Aorta (tissue), 5 donors: ENCODE results near the gene RFPL4A. TPM values are rescaled to one million over a fixed set of nuclear protein-coding genes. Genes with fewer than 3 reads are reported as not detected.
"Not testable (repeated sequence)": the region's sequence is repeated elsewhere in the genome, so short reads cannot be mapped to it uniquely, and the experiment has no call there.

ENCODE experiments used
- ATAC-seq: fragments of 200-7000 bp; cut with Tn5 transposase; one replicate; pipeline ENCODE4 v1.9.1; 2022; ENCODE audit warnings: moderate library complexity; ENCODE audit not compliant: low FRiP score
- DNase-seq, 2 donors: peaks; one replicate each; pipeline ENCODE4 v3.0.0-alpha.2; 2020
- H3K27ac ChIP-seq, 2 donors: one replicate each; pipeline ENCODE4 v1.5.1; 2013; ENCODE audit warnings: low read length in 2 of 2, mild to moderate bottlenecking in 2 of 2, moderate library complexity in 2 of 2, control low read depth in 1 of 2, inconsistent platforms in 1 of 2, low read depth in 1 of 2
- H3K27me3 ChIP-seq, 2 donors: one replicate each; pipeline ENCODE4 v1.6.1; 2013; ENCODE audit warnings: control low read depth in 1 of 2, low read length in 1 of 2, mild to moderate bottlenecking in 1 of 2, moderate library complexity in 1 of 2; ENCODE audit not compliant: insufficient read depth in 2 of 2, control insufficient read depth in 1 of 2
- H3K36me3 ChIP-seq, 2 donors: one replicate each; pipeline ENCODE4 v1.6.1; 2013; ENCODE audit warnings: control low read depth in 1 of 2, low read length in 1 of 2, mild to moderate bottlenecking in 1 of 2; ENCODE audit not compliant: insufficient read depth in 2 of 2, control insufficient read depth in 1 of 2
- H3K4me1 ChIP-seq, 2 donors: one replicate each; pipeline ENCODE4 v1.6.1; 2013; ENCODE audit warnings: low read length in 2 of 2, control low read depth in 1 of 2, mild to moderate bottlenecking in 1 of 2, moderate library complexity in 1 of 2; ENCODE audit not compliant: insufficient read depth in 2 of 2, control insufficient read depth in 1 of 2
- H3K4me3 ChIP-seq, 2 donors: one replicate each; pipeline ENCODE4 v1.5.1; 2013; ENCODE audit warnings: low read length in 2 of 2, control low read depth in 1 of 2, mild to moderate bottlenecking in 1 of 2
- H3K9me3 ChIP-seq: one replicate; pipeline ENCODE4 v1.6.1; 2013; ENCODE audit warnings: mild to moderate bottlenecking, low read length; ENCODE audit not compliant: control insufficient read depth
- WGBS, 2 donors: extraction: QIAGEN DNeasy Blood & Tissue Kit; methylation state at CpG; one replicate each; pipeline ENCODE4 v1.1.7; 2013; 5-methylcytosine and 5-hydroxymethylcytosine counted together
- intact Hi-C, 2 donors: fragments of 100-400 bp; cut with DNase I; formaldehyde crosslinking; loops; one replicate each; pipeline versions ENCODE4 v1.14.2 to v1.15.0; 2022
- long read RNA-seq, 2 donors: library from polyadenylated mRNA; unstranded; transcript quantifications; one replicate each; pipeline ENCODE4 v2.0.0, GENCODE V29; 2020 to 2021
- polyA plus RNA-seq, 2 donors: library from polyadenylated mRNA; stranded (reverse); fragments of 200-250 nt; gene quantifications; one replicate each; pipeline ENCODE4 v1.2.3, GENCODE V29; 2013
- total RNA-seq, 2 donors: library from RNA; stranded (reverse); fragmentation: NEBNext Ultra II Directional; extraction: Animal tissue kit (Norgen Biotek cat#: 25700); gene quantifications; one replicate each; pipeline ENCODE4 v1.2.1, GENCODE V29; 2021
- donor health status: healthy with polysubstance abuse.
- donor health status: Bipolar disorder and iron deficiency.
- donor health status: DM: no; HTN: no; CAD: no.
- donor health status: DM: no; HTN: no; CAD: no.
- donor health status: DM: yes; HTN: yes; CAD: no.

The RFPL4A gene
- total RNA-seq (not detected), polyA plus RNA-seq (not detected)
- long read RNA-seq, donor 1 = 0 reads
- long read RNA-seq, donor 2 = 0 reads

DNA sequence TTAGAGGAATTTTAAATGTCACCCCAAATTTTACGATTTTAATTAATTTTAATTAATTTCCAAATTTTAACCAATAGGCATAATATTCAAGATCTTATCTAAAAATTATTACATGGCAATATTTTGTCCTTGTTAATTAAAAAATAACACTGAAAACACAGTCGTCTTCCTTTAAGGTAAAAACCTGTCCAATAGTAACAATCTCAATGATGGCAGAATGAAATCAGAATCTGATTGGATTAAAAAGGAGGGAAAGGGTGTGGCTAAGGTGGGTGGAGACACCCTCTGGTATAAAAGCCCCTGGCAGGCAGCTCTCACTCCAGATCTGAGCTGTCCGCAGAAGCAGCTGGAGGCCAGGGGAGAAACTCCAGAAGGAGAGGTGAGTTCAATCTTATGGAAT, at the start of gene RFPL4A:
TSS of gene RFPL4A (plus strand) at position 301 of the 400 bp plus-strand sequence. CDS start 2,704 bp downstream, outside the sequence.
- 83 to 94% methylated on average over 2 of the region's 3 CpGs for WGBS, 2 donors

DNA sequence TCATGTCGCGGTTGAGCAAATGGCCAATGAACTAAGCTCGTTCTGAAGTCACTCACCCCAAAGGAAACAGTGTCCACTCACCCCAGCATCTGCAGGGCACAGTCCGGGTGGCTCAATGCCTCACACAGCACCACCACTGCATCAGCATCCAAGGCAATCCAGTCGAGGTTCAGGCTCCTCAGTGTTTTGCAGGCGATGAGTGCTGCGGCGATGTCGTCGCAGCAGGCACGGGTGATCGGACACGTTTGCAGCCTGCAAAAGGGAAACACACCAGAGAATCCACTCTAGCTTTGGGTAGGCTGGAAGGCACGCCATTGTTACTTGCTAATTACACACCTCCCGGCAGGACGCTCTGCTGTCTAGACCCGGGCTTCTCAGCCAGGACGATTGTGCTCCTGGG, 47.2 kb upstream of the RFPL4A start:
- no peaks in the 10 kb centered on the region for H3K36me3 ChIP-seq
- no peak overlapping the region for H3K27ac ChIP-seq
- H3K27me3 ChIP-seq = no peaks in the 10 kb centered on the region
- no peaks in the 10 kb centered on the region for H3K4me1 ChIP-seq
- DNase-seq (no peak), ATAC-seq (no peak)
- WGBS, 2 donors = 73 to 77% methylated on average over 18 of the region's 18 CpGs
- no peak overlapping the region for H3K4me3 ChIP-seq
- intact Hi-C loops = no loop called here
- H3K9me3 ChIP-seq = no peaks in the 10 kb centered on the region

More for the DNA sequence above, at the start of gene RFPL4A:
- intact Hi-C loops, H3K27me3 ChIP-seq, H3K4me1 ChIP-seq, ATAC-seq, DNase-seq, H3K27ac ChIP-seq, H3K9me3 ChIP-seq, H3K36me3 ChIP-seq, H3K4me3 ChIP-seq: not testable (repeated sequence)

DNA sequence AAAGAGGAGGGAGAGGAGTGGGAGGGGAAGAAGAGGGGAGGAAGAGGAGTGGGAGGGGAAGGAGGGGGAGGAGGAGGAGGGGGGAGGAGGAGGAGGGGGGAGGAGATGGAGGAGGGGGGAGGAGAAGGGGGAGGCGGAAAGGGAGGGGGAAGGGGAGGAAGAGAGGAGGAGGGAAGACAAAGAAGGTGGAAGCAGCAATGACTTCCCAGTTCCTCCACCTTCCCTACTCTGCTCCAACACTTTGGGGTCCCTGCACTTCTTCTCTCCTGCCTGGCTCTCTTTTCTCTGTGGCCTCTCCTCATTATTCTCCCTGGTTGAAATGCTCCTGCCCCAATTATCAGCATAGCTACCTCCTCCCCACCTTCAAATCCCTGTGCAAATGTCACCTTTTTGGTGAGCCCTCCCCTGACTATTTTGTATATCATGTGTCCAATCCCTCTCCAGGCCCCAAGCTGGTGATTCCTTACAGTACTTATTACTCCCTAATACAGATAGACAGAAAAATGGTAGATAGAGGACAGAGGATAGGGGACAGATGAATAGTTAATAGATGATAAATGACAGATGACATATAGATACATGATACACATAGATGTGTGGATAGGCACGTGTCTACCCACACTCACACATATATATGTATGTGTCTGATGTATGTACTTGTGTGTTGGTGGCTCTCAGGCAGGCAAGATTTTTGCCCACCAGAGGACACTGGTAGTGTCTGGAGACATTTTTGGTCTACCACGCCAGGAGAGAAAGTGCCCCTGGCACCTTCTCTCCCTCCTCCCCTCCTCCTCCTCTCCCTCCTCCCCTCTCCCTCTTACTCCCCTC, 45.9 kb upstream of the RFPL4A start:
- Histone ChIP-seq H3K27ac (no peak overlapping the region), H3K36me3 (no peaks in the 10 kb centered on the region), H3K9me3 (peaks cover 1% of the 10 kb centered on the region), H3K27me3 (no peaks in the 10 kb centered on the region), H3K4me1 (no peaks in the 10 kb centered on the region), H3K4me3 (no peak overlapping the region)
- intact Hi-C loops = no loop called here
- no peak for ATAC-seq
- DNase-seq = no peak
- WGBS, 2 donors = 70 to 90% methylated on average over 2 of the region's 3 CpGs

DNA sequence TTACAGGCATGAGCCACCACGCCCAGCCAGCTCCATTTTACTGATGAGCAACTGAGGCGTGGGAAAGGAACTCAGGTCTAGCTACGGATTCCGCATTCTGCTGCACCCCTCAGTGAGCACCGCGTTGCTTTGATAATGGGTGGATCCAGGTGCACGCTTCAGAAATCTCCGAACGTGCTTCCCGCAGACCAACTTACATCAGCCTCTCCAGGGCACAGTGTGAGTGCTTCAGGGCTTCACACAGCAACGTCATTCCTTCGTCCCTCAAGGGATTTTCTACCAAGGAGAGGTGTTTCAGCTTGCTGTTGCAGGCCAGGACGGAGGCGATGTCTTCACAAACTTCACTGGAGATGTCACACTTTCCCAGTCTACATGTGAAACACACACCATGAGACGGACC, 42.4 kb upstream of the RFPL4A start:
- WGBS, 2 donors = 82 to 87% methylated on average over 15 of the region's 15 CpGs
- Histone ChIP-seq H3K27ac (no peak overlapping the region), H3K27me3 (no peaks in the 10 kb centered on the region), H3K4me3 (no peak overlapping the region), H3K4me1 (no peaks in the 10 kb centered on the region), H3K9me3 (peaks cover 3% of the 10 kb centered on the region), H3K36me3 (no peaks in the 10 kb centered on the region)
- intact Hi-C loops = no loop called here
- DNase-seq (no peak), ATAC-seq (no peak)

DNA sequence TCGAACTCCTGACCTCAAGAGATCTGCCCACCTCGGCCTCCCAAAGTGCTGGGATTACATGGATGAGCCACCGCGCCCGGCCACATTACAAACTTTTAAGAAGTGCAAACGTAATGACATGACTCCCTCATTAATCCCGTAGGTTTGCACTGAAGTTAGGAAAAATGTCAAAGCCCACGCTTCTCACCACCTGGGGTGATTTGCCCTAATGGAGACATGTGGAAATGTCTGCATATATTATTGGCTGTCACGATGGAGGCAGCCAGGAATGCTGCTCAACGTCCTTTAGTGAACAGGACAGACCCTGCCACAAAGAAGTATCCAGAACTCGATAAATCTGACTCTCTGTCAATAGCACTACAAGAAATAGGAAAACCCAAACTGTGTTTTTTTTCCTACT, 41.6 kb upstream of the RFPL4A start:
- WGBS, 2 donors = 70 to 75% methylated on average over 11 of the region's 11 CpGs
- H3K27me3 ChIP-seq = no peaks in the 10 kb centered on the region
- no peak overlapping the region for H3K4me3 ChIP-seq
- H3K27ac ChIP-seq = no peak overlapping the region
- no peaks in the 10 kb centered on the region for H3K36me3 ChIP-seq
- intact Hi-C loops = no loop called here
- DNase-seq (no peak), ATAC-seq (no peak)
- H3K4me1 ChIP-seq = no peaks in the 10 kb centered on the region
- peaks cover 3% of the 10 kb centered on the region for H3K9me3 ChIP-seq

DNA sequence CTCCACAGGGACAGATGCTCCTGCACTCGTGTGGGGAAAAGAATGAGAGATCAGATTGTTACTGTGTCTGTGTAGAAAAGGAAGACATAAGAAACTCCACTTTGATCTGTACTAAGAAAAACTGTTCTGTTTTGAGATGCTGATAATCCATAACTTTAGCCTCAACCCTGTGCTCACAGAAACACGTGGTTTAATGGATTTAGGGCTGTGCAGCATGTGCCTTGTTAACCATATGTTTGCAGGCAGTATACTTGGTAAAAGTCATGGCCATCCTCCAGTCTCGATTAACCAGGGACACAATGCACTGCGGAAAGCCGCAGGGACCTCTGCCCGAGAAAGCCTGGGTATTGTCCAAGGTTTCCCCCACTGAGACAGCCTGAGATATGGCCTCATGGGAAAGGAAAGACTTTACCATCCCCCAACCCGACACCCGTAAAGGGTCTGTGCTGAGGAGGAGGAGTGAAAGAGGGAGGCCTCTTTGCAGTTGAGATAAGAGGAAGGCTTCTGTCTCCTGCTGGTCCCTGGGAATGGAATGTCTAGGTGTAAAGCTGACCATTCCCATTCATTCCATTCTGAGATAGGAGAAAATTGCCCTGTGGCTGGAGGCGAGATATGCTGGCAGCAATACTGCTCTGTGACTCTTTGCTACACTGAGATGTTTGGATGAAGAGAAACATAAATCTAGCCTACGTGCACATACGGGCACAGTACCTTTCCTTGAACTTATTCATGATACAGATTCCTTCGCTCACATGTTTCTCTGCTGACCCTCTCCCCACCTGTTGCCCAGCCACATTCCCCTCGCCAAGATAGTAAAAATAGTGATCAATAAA, 40.8 kb upstream of the RFPL4A start:
- H3K4me3 ChIP-seq, H3K27ac ChIP-seq, intact Hi-C loops, H3K36me3 ChIP-seq, H3K9me3 ChIP-seq, H3K27me3 ChIP-seq, ATAC-seq, DNase-seq, H3K4me1 ChIP-seq: not testable (repeated sequence)
- WGBS, 2 donors = 32 to 44% methylated on average over 13 of the region's 13 CpGs

DNA sequence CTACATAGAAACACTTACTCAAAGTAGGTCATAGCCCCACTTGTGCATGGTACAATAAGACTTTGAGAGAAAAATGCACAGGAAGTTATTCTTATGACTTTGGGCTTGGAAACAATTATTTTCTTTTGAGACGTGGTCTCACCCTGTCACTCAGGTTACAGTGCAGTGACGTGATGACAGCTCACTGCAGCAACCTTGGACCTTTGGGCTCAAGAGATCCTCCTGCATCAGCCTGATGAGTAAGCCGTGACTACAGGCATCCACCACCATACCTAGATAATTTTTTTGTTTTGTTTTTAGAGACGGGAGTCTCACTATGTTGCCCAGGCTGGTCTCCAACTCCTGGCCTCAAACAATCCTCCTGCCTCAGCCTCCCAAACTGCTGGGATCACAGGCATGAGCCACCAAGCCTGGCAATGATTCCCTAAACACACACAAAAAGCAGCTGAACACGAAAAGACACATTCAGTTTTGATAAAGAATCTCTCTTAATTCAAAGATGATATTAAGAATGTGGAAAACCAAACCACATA, 38.6 kb upstream of the RFPL4A start:
- no peaks in the 10 kb centered on the region for H3K27me3 ChIP-seq

DNA sequence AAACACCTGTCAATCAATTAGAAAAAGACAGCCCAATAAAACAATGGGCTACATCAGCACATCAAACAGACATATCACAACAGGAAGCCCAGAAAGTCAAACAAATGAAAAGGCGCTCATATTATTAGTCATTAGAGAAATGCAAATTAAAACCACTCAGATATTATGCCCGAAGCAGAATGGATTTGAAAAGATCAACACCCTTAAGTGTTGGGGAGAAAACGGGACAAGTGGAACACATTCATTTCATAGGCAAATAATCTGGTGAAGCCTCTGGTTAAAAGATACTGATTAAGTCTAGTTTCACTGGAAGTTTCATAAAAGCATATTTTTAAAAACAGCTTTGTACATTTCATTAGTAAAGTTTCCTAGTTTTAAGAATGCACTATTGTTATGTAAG, 38.1 kb upstream of the RFPL4A start:
- H3K4me3 ChIP-seq = no peak overlapping the region
- H3K27ac ChIP-seq = no peak overlapping the region
- ATAC-seq (no peak), DNase-seq (no peak)
- intact Hi-C loops = no loop called here
- 79 to 83% methylated on average over 3 of the region's 3 CpGs for WGBS, 2 donors
- no peaks in the 10 kb centered on the region for H3K4me1 ChIP-seq
- peaks cover 3% of the 10 kb centered on the region for H3K9me3 ChIP-seq
- H3K36me3 ChIP-seq = no peaks in the 10 kb centered on the region
- H3K27me3 ChIP-seq = no peaks in the 10 kb centered on the region

More for the DNA sequence above, 38.6 kb upstream of the RFPL4A start:
- DNase-seq (no peak), ATAC-seq (no peak)
- 57 to 66% methylated on average over 5 of the region's 5 CpGs for WGBS, 2 donors
- Histone ChIP-seq H3K36me3 (no peaks in the 10 kb centered on the region), H3K4me1 (no peaks in the 10 kb centered on the region), H3K4me3 (no peak overlapping the region), H3K27ac (no peak overlapping the region), H3K9me3 (peaks cover 3% of the 10 kb centered on the region)
- intact Hi-C loops = no loop called here
